ENCODE data around the gene ALAS1.

Gene ALAS1

GRCh38 chr3:52172262-52172757, 25.6 kb upstream of the ALAS1 start:
- Histone ChIP-seq H3K27ac (no peak overlapping the region), H3K4me3 (no peak overlapping the region)
- DNase-seq (ENCODE audit: low spot score): no peak
- TF ChIP-seq CTCF (IDR thresholded peaks at IDR 0.05): no peak

- Histone ChIP-seq H3K27ac (no peak overlapping the region), H3K4me3 (no peak overlapping the region)
- DNase-seq (ENCODE audit: low spot score): no peak
- TF ChIP-seq CTCF (IDR thresholded peaks at IDR 0.05): no peak
Observed at GRCh38 chr3:52173101-52173500, 24.9 kb upstream of the ALAS1 start.

GRCh38 chr3:52174896-52175295, 23.1 kb upstream of the ALAS1 start:
- no peak for TF ChIP-seq CTCF (IDR thresholded peaks at IDR 0.05)
- DNase-seq (ENCODE audit: low spot score): no peak
- Histone ChIP-seq H3K4me3 (no peak overlapping the region), H3K27ac (no peak overlapping the region)

- no peak overlapping the region for H3K4me3 ChIP-seq
- TF ChIP-seq CTCF (IDR thresholded peaks at IDR 0.05): no peak
- DNase-seq (ENCODE audit: low spot score): no peak
- H3K27ac ChIP-seq: no peak overlapping the region
Observed at GRCh38 chr3:52175416-52176179, 22.4 kb upstream of the ALAS1 start.

- no peak for TF ChIP-seq CTCF (IDR thresholded peaks at IDR 0.05)
- H3K27ac ChIP-seq: no peak overlapping the region
- no peak overlapping the region for H3K4me3 ChIP-seq
- DNase-seq (ENCODE audit: low spot score): no peak
Observed at GRCh38 chr3:52176180-52176752, 21.7 kb upstream of the ALAS1 start.

GRCh38 chr3:52176951-52177700, 20.8 kb upstream of the ALAS1 start:
- TF ChIP-seq CTCF (IDR thresholded peaks at IDR 0.05): no peak
- no peak for DNase-seq (ENCODE audit: low spot score)
- Histone ChIP-seq H3K27ac (no peak overlapping the region), H3K4me3 (no peak overlapping the region)

All from coronary artery (tissue), 2 donors.